K562 (cell line): ENCODE measurements around the gene SUMF1. TPM values are rescaled to one million over a fixed set of nuclear protein-coding genes. Genes with fewer than 3 reads are reported as not detected.

Experiments used
- CBX3 ChIP-seq, 2 experiments: IDR thresholded peaks; 1 replicate in 1 of 2; 2 replicates in 1 of 2; pipeline ENCODE4 v1.6.1; 2012; ENCODE audit warnings: inconsistent platforms in 2 of 2, low read length in 2 of 2, borderline replicate concordance in 1 of 2, control low read depth in 1 of 2
- DIDO1 ChIP-seq: fragments of 450-650 bp; IDR thresholded peaks from 2 replicates; pipeline ENCODE4 v1.6.1; 2016; ENCODE audit warnings: low read depth, missing biosample characterization, missing genetic modification characterization
- FOXA1 ChIP-seq: fragments of 450-650 bp; IDR thresholded peaks from 2 replicates; pipeline ENCODE4 v1.6.1; 2016; ENCODE audit warnings: mild to moderate bottlenecking, borderline replicate concordance
- HDAC2 ChIP-seq: fragments of 450-650 bp; IDR thresholded peaks from 2 replicates; pipeline ENCODE4 v1.6.1; 2016; ENCODE audit warnings: mild to moderate bottlenecking
- ILK ChIP-seq: fragments of 450-650 bp; IDR thresholded peaks from 2 replicates; pipeline ENCODE4 v1.6.1; 2016; ENCODE audit warnings: missing genetic modification characterization, low read depth, mild to moderate bottlenecking, missing compliant biosample characterization, moderate library complexity, borderline replicate concordance
- KLF10 ChIP-seq: fragments of 250-450 bp; sonication (Bioruptor Pico); IDR thresholded peaks from 2 replicates; pipeline ENCODE4 v1.6.1; 2021; ENCODE audit warnings: matching md5 sums
- MCM5 ChIP-seq: fragments of 450-650 bp; IDR thresholded peaks from 2 replicates; pipeline ENCODE4 v1.6.1; 2016; ENCODE audit warnings: low read depth
- MYBL2 ChIP-seq, 2 experiments: fragments of 450-650 bp in 1 of 2; sonication (generic) in 1 of 2; formaldehyde crosslinking in 1 of 2; IDR thresholded peaks; 2 replicates each; pipeline versions ENCODE4 v1.6.1 to v1.8.1; 2017 to 2022; ENCODE audit warnings: borderline replicate concordance in 1 of 2, inconsistent platforms in 1 of 2, low read depth in 1 of 2, mild to moderate bottlenecking in 1 of 2, missing genetic modification reagents in 1 of 2, moderate library complexity in 1 of 2
- NCOA6 ChIP-seq: fragments of 450-650 bp; IDR thresholded peaks from 2 replicates; pipeline ENCODE4 v1.6.1; 2017; ENCODE audit warnings: mild to moderate bottlenecking
- NFE2L1 ChIP-seq: fragments of 450-650 bp; IDR thresholded peaks from 2 replicates; pipeline ENCODE4 v1.6.1; 2016; ENCODE audit warnings: missing genetic modification characterization, low read depth, mild to moderate bottlenecking, missing compliant biosample characterization, moderate library complexity, borderline replicate concordance
- NFIX ChIP-seq: fragments of 250-450 bp; sonication (Bioruptor Pico); IDR thresholded peaks from 2 replicates; pipeline ENCODE4 v1.4.0; 2020; ENCODE audit warnings: low read depth, mild to moderate bottlenecking, moderate library complexity
- POLR2AphosphoS2 ChIP-seq: IDR thresholded peaks from 2 replicates; pipeline ENCODE4 v1.6.1; 2012; ENCODE audit warnings: low read length, improper control_type of control experiment
- RBM17 ChIP-seq: fragments of 200-400 bp; formaldehyde crosslinking; IDR thresholded peaks from 2 replicates; pipeline ENCODE4 v1.6.1; 2017; ENCODE audit warnings: low read depth, mild to moderate bottlenecking, low read length, borderline replicate concordance
- RFX5 ChIP-seq: IDR thresholded peaks from 2 replicates; pipeline ENCODE4 v1.6.1; 2011; ENCODE audit warnings: low read depth, mild to moderate bottlenecking, improper control_type of control experiment, low read length
- SIN3B ChIP-seq: fragments of 450-650 bp; IDR thresholded peaks from 2 replicates; pipeline ENCODE4 v1.6.1; 2017; ENCODE audit warnings: low read depth, mild to moderate bottlenecking, moderate library complexity
- SMARCE1 ChIP-seq: fragments of 450-650 bp; IDR thresholded peaks from 2 replicates; pipeline ENCODE4 v1.7.1; 2016; ENCODE audit warnings: mild to moderate bottlenecking
- TAF15 ChIP-seq: fragments of 200-400 bp; formaldehyde crosslinking; IDR thresholded peaks from 2 replicates; pipeline ENCODE4 v1.6.1; 2017; ENCODE audit warnings: mild to moderate bottlenecking, low read depth, low read length, moderate library complexity
- TBL1XR1 ChIP-seq, 2 experiments: IDR thresholded peaks; 2 replicates each; pipeline ENCODE4 v1.6.1; 2012; ENCODE audit warnings: improper control_type of control experiment in 2 of 2, low read length in 2 of 2, mild to moderate bottlenecking in 1 of 2
- TCFL5 ChIP-seq: fragments of 250-450 bp; sonication (Bioruptor Pico); conservative IDR thresholded peaks from 2 replicates; pipeline ENCODE4 v1.6.1; 2021; ENCODE audit warnings: mild to moderate bottlenecking, moderate library complexity, matching md5 sums
- TFAP4 ChIP-seq: sonication (generic); formaldehyde crosslinking; IDR thresholded peaks from 2 replicates; pipeline ENCODE4 v1.8.0; 2022; ENCODE audit warnings: missing genetic modification reagents, mild to moderate bottlenecking, moderate library complexity, borderline replicate concordance
- TOE1 ChIP-seq, 2 experiments: fragments of 450-650 bp in 1 of 2; sonication (generic) in 1 of 2; formaldehyde crosslinking in 1 of 2; IDR thresholded peaks; 2 replicates each; pipeline versions ENCODE4 v1.7.1 to v1.8.0; 2016 to 2022; ENCODE audit warnings: borderline replicate concordance in 2 of 2, mild to moderate bottlenecking in 2 of 2, antibody characterized with exemption in 1 of 2, inconsistent platforms in 1 of 2, low read depth in 1 of 2, missing genetic modification reagents in 1 of 2, moderate library complexity in 1 of 2
- ZEB2 ChIP-seq: fragments of 450-650 bp; IDR thresholded peaks from 2 replicates; pipeline ENCODE4 v1.6.1; 2016
- ZFP36 ChIP-seq: fragments of 150-350 bp; IDR thresholded peaks from 2 replicates; pipeline ENCODE4 v1.6.1; 2018; ENCODE audit warnings: low read length, low read depth; ENCODE audit not compliant: partially characterized antibody
- ZNF165 ChIP-seq: fragments of 250-450 bp; sonication (Bioruptor Pico); IDR thresholded peaks from 2 replicates; pipeline ENCODE4 v1.4.0; 2020; ENCODE audit warnings: borderline replicate concordance
- ZNF76 ChIP-seq: fragments of 250-450 bp; sonication (Bioruptor Pico); IDR thresholded peaks from 2 replicates; pipeline ENCODE4 v1.4.0; 2020; ENCODE audit warnings: mild to moderate bottlenecking, moderate library complexity, borderline replicate concordance
- ZNF766 ChIP-seq: fragments of 200-800 bp; sonication (Bioruptor generic); conservative IDR thresholded peaks from 2 replicates; pipeline ENCODE4 v1.6.1; 2016; ENCODE audit warnings: missing genetic modification characterization, missing compliant biosample characterization
- polyA plus RNA-seq, 8 experiments: library from polyadenylated mRNA; depleted of rRNA in 4 of 8; stranded (reverse) in 5 of 8; unstranded in 3 of 8; fragments of >200 nt; fragmentation: Nextera tagmentation in 2 of 8; fragmentation: Illumina TruSeq in 1 of 8; extraction: Ambion mirVana in 2 of 8; extraction: Trizol in 1 of 8; gene quantifications; 2 replicates each; pipeline versions ENCODE4 v1.2.1 to v1.2.3, GENCODE V29; 2011 to 2014; ENCODE audit warnings: inconsistent platforms in 1 of 8, missing spikeins in 1 of 8
- total RNA-seq, 7 experiments: library from RNA; depleted of rRNA in 6 of 7; stranded (reverse); fragments of >200 nt in 6 of 7; fragmentation: Illumina TruSeq in 2 of 7; extraction: Trizol in 2 of 7; gene quantifications; 2 replicates each; pipeline versions ENCODE4 v1.2.1 to v1.2.3, GENCODE V29; 2011 to 2021; ENCODE audit warnings: low replicate concordance in 1 of 7
- TF ChIP-seq, protein P1 (sequence below): IDR thresholded peaks from 3 replicates; pipeline ENCODE4 v1.6.1; 2011; ENCODE audit warnings: borderline replicate concordance, mild to moderate bottlenecking, moderate library complexity; ENCODE audit not compliant: insufficient read length; ENCODE audit errors: extremely low read depth

SUMF1 gene
- total and polyA plus RNA-seq, 9 of the 15 experiments (the other 6 are each of a cell fraction or from before 2014, with no cell fraction given), result 1.3 to 7.4 (median 4.2) TPM

GRCh38 chr3:4509043-4509442, 42.0 kb upstream of the SUMF1 start (continued):
- TF ChIP-seq TCFL5 (CRISPR knock-in tag) (no peak), RBM17 (no peak), TFAP4 (no peak), CBX3 (IDR thresholded peaks at IDR 0.05; ENCODE audit: borderline replicate concordance in 1 of 2, low read length in 2 of 2) (no peak), TBL1XR1 (IDR thresholded peaks at IDR 0.05; ENCODE audit: low read length in 2 of 2) (0 out of 4 replicates have a peak, but pooled peaks of 1 of the 2 experiments have one; percentile 6), ZNF165 (CRISPR knock-in tag) (no peak), ZNF76 (CRISPR knock-in tag) (no peak), RFX5 (no peak), MCM5 (no peak), MYBL2 (IDR thresholded peaks at IDR 0.05; ENCODE audit: low read depth) (no peak), MYBL2 (CRISPR knock-in tag; IDR thresholded peaks at IDR 0.05; ENCODE audit: borderline replicate concordance) (no peak), HDAC2 (peak; percentile 77; the same call in 1 of the 2 replicates), ILK (0 out of 2 replicates have a peak, but pooled peaks have one; percentile 3), TAF15 (no peak), ZNF766 (CRISPR knock-in tag) (no peak), ZEB2 (no peak), FOXA1 (no peak), POLR2AphosphoS2 (no peak), SMARCE1 (no peak), ZFP36 (peak; percentile 86), SIN3B (no peak), TOE1 (IDR thresholded peaks at IDR 0.05; ENCODE audit: borderline replicate concordance) (no peak), TOE1 (CRISPR knock-in tag; IDR thresholded peaks at IDR 0.05; ENCODE audit: borderline replicate concordance, low read depth) (no peak), DIDO1 (tag) (no peak), KLF10 (CRISPR knock-in tag) (no peak), NFE2L1 (tag) (no peak), NCOA6 (no peak), NFIX (CRISPR knock-in tag) (no peak)
- TF ChIP-seq, protein P1, sequence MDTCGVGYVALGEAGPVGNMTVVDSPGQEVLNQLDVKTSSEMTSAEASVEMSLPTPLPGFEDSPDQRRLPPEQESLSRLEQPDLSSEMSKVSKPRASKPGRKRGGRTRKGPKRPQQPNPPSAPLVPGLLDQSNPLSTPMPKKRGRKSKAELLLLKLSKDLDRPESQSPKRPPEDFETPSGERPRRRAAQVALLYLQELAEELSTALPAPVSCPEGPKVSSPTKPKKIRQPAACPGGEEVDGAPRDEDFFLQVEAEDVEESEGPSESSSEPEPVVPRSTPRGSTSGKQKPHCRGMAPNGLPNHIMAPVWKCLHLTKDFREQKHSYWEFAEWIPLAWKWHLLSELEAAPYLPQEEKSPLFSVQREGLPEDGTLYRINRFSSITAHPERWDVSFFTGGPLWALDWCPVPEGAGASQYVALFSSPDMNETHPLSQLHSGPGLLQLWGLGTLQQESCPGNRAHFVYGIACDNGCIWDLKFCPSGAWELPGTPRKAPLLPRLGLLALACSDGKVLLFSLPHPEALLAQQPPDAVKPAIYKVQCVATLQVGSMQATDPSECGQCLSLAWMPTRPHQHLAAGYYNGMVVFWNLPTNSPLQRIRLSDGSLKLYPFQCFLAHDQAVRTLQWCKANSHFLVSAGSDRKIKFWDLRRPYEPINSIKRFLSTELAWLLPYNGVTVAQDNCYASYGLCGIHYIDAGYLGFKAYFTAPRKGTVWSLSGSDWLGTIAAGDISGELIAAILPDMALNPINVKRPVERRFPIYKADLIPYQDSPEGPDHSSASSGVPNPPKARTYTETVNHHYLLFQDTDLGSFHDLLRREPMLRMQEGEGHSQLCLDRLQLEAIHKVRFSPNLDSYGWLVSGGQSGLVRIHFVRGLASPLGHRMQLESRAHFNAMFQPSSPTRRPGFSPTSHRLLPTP, result no peak
